ENCODE measurements around the gene AP2S1.

DNA sequence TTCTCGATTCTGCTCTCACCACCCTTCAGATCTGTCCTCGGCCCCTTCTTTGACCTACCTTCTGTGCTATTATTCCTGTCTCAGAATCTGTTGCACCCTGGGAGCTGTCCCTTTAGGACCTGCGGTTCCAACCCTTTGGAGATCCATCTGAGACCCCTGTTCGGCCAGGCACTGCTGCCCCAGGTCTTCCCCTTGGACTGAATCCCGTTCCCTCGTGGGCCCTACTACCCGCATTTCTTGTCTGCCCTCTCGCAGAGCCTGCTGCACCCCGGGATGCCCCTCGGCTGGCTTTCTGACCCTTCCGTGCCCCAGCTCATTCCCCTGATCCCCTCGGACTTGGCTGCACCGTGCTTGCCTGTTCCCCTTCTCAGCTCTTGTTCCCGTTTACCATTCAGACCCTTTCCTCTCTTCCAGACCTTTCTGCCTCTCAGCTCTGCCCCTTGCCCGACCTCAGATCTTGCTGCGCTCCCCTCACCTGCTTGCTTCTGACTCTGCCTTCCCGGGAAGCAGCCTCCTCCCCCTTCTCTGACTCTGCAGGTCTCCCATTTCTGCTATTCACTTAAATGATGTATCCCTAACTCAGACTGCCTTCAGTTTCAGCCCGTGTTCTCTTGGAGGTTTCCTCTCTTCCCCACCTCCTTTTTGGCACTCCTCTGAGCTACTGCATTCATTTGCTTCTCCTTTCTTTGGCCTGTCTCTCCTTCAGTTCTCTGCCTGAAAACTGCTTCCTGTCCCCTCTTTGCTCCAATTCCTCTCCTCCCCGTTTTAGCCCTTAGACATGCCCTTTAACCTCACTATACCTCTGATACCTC lies 11.3 kb upstream of the AP2S1 start:
- TF ChIP-seq, protein P1, sequence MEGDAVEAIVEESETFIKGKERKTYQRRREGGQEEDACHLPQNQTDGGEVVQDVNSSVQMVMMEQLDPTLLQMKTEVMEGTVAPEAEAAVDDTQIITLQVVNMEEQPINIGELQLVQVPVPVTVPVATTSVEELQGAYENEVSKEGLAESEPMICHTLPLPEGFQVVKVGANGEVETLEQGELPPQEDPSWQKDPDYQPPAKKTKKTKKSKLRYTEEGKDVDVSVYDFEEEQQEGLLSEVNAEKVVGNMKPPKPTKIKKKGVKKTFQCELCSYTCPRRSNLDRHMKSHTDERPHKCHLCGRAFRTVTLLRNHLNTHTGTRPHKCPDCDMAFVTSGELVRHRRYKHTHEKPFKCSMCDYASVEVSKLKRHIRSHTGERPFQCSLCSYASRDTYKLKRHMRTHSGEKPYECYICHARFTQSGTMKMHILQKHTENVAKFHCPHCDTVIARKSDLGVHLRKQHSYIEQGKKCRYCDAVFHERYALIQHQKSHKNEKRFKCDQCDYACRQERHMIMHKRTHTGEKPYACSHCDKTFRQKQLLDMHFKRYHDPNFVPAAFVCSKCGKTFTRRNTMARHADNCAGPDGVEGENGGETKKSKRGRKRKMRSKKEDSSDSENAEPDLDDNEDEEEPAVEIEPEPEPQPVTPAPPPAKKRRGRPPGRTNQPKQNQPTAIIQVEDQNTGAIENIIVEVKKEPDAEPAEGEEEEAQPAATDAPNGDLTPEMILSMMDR (IDR thresholded peaks at IDR 0.05; ENCODE audit: low read depth, low read length, poor library complexity, severe bottlenecking): no peak
- TF ChIP-seq EZH2phosphoT487 (IDR thresholded peaks at IDR 0.05; ENCODE audit: borderline replicate concordance, low read length): no peak

All from DOHH2 (cell line).